ENCODE measurements around the gene NPHP3. TPM values are rescaled to one million over a fixed set of nuclear protein-coding genes. Genes with fewer than 3 reads are reported as not detected.

NPHP3 gene
- total RNA-seq, 1 donor from 2014 or later = 49.1 TPM

DNA sequence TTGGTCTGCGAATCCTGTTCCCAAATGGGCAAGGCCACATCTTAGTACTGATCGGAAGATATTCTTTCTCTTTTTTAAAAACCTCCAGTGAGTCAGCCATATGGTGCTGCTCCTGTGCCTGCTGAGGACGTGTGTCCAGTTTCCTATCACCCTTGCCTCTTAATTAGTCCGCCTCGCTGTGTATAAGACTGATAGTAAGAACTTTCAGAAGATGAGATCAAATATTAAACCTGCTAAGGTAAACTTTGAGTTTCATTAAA, 61.5 kb downstream of the NPHP3 start:
- peaks cover 34% of the 10 kb centered on the region for H3K4me1 ChIP-seq
- no peaks in the 10 kb centered on the region for H3K27me3 ChIP-seq
- peak overlapping the region; percentile 73 to 88 for H3K4me3 ChIP-seq
- H3K36me3 ChIP-seq = no peaks in the 10 kb centered on the region
- H3K9me3 ChIP-seq = no peaks in the 10 kb centered on the region
- DNase-seq (ENCODE audit: extremely low spot score in 2 of 2) = no peak
- H3K27ac ChIP-seq = peak overlapping the region; percentile 80
- intact Hi-C loops (cut with DNase I) = loop anchor here (5.0 kb wide), 1 partner anchor 1592 kb away; the partner anchor contains the start of gene RYK
- TF ChIP-seq CTCF (IDR thresholded peaks at IDR 0.05) (no peak), POLR2A (IDR thresholded peaks at IDR 0.05) (no peak), POLR2AphosphoS5 (IDR thresholded peaks at IDR 0.05; ENCODE audit: insufficient read depth in 1 of 2, low read depth in 1 of 2) (no peak)

GRCh38 chr3:132660052-132660810, 62.0 kb downstream of the NPHP3 start, which contains the start of gene UBA5:
Gene UBA5 (plus strand): TSS chr3:132660329. CDS start chr3:132660538, 209 bp downstream.
- Histone ChIP-seq H3K9me3 (no peaks in the 10 kb centered on the region), H3K27me3 (no peaks in the 10 kb centered on the region), H3K4me3 (peak within 1 kb of the TSS; percentile 73 to 88), H3K36me3 (no peaks in the 10 kb centered on the region), H3K27ac (peak within 1 kb of the TSS; percentile 80), H3K4me1 (peaks cover 34% of the 10 kb centered on the region)
- intact Hi-C loops (cut with DNase I) = loop anchor here (5.0 kb wide), 1 partner anchor 1592 kb away; the partner anchor contains the start of gene RYK
- peak in 1 of 2 donors; percentile 76 for TF ChIP-seq POLR2AphosphoS5 (IDR thresholded peaks at IDR 0.05; ENCODE audit: insufficient read depth in 1 of 2, low read depth in 1 of 2)
- no peak for TF ChIP-seq CTCF (IDR thresholded peaks at IDR 0.05)
- TF ChIP-seq POLR2A (IDR thresholded peaks at IDR 0.05) = no peak
- DNase-seq (ENCODE audit: extremely low spot score in 2 of 2) = peak in 1 of 2 donors; percentile 88

DNA sequence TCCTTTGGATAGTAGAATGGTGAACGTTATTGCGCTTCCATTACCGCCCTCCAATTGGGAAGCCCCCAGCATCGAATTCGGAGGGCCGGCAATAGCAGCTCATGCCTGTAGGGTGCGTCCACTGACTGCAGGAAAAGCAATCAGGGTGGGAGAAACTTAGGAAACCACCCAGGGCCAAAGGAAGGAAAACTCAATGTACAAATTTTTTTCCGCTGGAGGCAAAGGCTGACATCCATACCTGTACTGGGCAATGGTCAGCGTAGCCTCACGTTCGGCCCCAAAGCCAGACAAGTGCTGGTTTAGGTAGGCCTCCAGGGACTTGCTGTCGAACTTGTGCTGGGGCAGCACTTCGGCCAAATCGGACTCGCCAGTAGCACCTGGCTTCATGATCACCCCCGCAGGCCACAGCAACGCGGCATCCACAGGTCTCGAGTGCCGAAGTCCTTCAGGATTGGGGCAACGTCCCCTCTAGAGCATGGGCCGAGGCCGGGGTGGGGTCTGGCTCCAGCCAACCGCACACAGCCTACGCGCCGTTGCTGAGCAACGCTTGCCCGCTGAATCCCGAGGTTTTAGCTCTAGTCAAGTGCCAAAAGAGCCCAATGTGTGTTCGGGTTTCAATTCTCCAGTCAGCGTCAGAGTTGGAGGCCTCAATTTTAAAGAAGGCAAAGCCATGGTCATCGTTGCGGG, 62.7 kb downstream of the NPHP3 start, which contains the start of gene ACAD11:
Gene ACAD11, minus strand, starts transcription at position 445 of the 687 bp plus-strand sequence. Its CDS starts 58 bp downstream, at position 387.
- Histone ChIP-seq H3K4me3 (peak within 1 kb of the TSS; percentile 73 to 88), H3K36me3 (no peaks in the 10 kb centered on the region), H3K4me1 (peaks cover 34% of the 10 kb centered on the region), H3K27ac (peak within 1 kb of the TSS; percentile 80), H3K9me3 (no peaks in the 10 kb centered on the region), H3K27me3 (no peaks in the 10 kb centered on the region)
- intact Hi-C loops (cut with DNase I) = loop anchor here (5.0 kb wide), 1 partner anchor 1593 kb away; the partner anchor contains the start of gene RYK
- TF ChIP-seq POLR2A (IDR thresholded peaks at IDR 0.05) (peak in 1 of 2 donors; percentile 43), POLR2AphosphoS5 (IDR thresholded peaks at IDR 0.05; ENCODE audit: insufficient read depth in 1 of 2, low read depth in 1 of 2) (peak in 1 of 2 donors; percentile 76), CTCF (IDR thresholded peaks at IDR 0.05) (peak in 2 of 3 experiments; percentile 36 to 64)
- DNase-seq (ENCODE audit: extremely low spot score in 2 of 2) = peak in 1 of 2 donors; percentile 91

GRCh38 chr3:132659000-132659364, 63.2 kb downstream of the NPHP3 start:
- no peak for DNase-seq (ENCODE audit: extremely low spot score in 2 of 2)
- no peaks in the 10 kb centered on the region for H3K36me3 ChIP-seq
- H3K4me3 ChIP-seq = peak overlapping the region; percentile 73 to 88
- peak overlapping the region; percentile 80 for H3K27ac ChIP-seq
- TF ChIP-seq POLR2A (IDR thresholded peaks at IDR 0.05) = no peak
- no peak for TF ChIP-seq POLR2AphosphoS5 (IDR thresholded peaks at IDR 0.05; ENCODE audit: insufficient read depth in 1 of 2, low read depth in 1 of 2)
- no peak for TF ChIP-seq CTCF (IDR thresholded peaks at IDR 0.05)
- H3K9me3 ChIP-seq = no peaks in the 10 kb centered on the region
- H3K27me3 ChIP-seq = no peaks in the 10 kb centered on the region
- H3K4me1 ChIP-seq = peaks cover 34% of the 10 kb centered on the region
- intact Hi-C loops (cut with DNase I) = no loop called here

Measured in vagina (tissue), 2 donors.